A172 (cell line): ENCODE measurements around the gene PPP1R15B. TPM values are rescaled to one million over a fixed set of nuclear protein-coding genes. Genes with fewer than 3 reads are reported as not detected.

Experiments
- DNase-seq: peaks from one replicate; pipeline ENCODE4 v3.0.0-alpha.2; 2015; ENCODE audit warnings: low spot score
- total RNA-seq: library from RNA; depleted of rRNA; stranded (reverse); fragments of >200 nt; shearing (Covaris generic); gene quantifications from 2 replicates; pipeline ENCODE4 v1.2.3, GENCODE V29; 2014

Gene PPP1R15B
- total RNA-seq, 1 experiment from 2014 or later, result 34.5 TPM

- no peak for DNase-seq
Measured at GRCh38 chr1:204420039-204421004, 8.7 kb upstream of the PPP1R15B start.

DNA sequence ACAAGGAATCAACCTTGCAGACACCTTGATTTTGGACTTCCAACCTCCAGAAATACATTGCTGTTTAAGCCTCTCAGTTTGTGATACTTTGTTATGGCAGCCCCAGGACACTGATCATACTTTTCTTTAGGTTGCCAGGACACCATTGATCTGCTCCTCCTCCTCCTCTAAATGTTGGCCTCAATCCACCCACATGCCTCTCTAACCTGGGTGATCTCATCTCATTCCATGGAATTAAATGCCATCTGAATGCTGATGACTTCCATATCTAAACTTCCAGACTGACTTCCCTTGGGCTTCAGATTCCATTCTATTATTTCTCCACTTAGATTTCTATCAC, 7.4 kb upstream of the PPP1R15B start:
- peak; percentile 63 for DNase-seq

- DNase-seq, result peak; percentile 30
Measured at GRCh38 chr1:204418174-204419063, 6.8 kb upstream of the PPP1R15B start.

GRCh38 chr1:204417074-204417997, 5.7 kb upstream of the PPP1R15B start:
- DNase-seq, result peak; percentile 95

GRCh38 chr1:204416589-204417073, 5.0 kb upstream of the PPP1R15B start:
- no peak for DNase-seq

GRCh38 chr1:204415351-204415750, 3.7 kb upstream of the PPP1R15B start:
- no peak for DNase-seq

- no peak for DNase-seq
Measured at GRCh38 chr1:204414016-204414415, 2.4 kb upstream of the PPP1R15B start.

- DNase-seq, result no peak
Measured at GRCh38 chr1:204413170-204413535, 1.5 kb upstream of the PPP1R15B start.

- peak; percentile 47 for DNase-seq
Measured at GRCh38 chr1:204410688-204411450, 748 bp downstream of the PPP1R15B start.

GRCh38 chr1:204409836-204410687, 1.6 kb downstream of the PPP1R15B start:
- no peak for DNase-seq

DNA sequence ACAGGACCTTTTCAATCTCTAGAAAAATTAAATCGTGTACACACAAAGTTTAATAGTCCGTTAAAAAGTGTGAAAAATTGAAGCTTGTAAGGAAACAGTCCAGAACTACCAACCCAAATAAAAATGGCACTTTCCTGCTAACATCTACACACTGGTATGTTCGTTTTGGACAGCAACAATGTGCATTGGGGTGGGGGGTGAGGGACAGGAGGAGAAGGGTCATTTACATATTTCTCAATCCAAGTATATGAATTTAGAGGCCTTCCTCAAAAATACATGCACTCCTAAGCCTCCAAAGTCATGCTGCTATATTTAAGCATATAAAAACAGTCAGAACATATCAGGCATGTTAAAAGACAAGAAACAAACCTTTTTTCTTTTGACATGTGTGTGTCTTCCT, 2.5 kb downstream of the PPP1R15B start:
- DNase-seq, result no peak

DNA sequence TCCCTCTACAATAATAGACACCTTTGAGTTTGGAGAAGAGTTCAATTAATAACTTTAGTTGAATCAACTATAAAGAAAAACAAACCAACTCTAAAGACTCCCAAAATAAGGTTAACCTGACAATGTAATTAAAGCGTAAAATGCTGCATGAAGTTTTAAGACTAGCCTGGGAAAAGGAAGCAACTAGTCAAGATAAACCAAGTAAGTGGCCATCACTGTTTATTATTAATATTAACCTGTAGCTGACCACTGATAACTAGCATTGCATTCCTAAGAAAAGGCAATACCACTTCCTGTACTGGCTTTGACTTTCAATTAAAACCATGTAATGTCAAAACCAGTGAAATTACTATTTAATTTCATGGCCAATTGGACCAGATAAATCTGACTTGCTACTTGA, 3.0 kb downstream of the PPP1R15B start:
- no peak for DNase-seq

GRCh38 chr1:204408074-204408507, 3.5 kb downstream of the PPP1R15B start:
- DNase-seq, result peak; percentile 66

DNA sequence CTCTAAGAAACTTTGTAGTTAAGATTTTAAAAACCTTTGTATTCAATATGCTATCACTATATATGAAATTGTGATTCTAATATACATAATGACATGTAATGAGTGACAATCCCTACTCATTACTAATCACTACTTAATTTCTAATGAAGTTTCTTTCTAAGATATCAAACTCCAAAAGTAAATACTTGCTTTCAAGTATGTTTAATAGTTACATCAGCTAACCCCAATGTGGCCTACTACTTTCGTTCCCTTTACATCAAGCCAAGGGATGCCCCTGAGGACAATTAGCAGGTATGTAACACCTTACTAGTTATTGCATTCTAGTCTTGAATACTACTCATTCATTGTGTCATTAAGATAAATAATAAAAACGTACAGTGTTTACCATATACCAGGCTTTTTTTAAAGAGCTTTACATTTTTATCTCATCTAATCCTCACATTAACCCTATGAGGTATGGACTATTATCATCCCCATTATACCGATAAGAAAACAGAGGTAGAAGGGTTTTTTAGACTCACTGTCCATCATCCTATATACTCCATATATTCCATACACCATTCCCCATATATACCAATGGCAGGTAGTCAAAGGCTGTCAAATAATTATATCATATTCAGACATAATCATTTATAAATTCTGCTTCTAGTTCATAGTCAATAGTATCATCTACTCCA, 4.2 kb downstream of the PPP1R15B start:
- DNase-seq, result no peak

DNA sequence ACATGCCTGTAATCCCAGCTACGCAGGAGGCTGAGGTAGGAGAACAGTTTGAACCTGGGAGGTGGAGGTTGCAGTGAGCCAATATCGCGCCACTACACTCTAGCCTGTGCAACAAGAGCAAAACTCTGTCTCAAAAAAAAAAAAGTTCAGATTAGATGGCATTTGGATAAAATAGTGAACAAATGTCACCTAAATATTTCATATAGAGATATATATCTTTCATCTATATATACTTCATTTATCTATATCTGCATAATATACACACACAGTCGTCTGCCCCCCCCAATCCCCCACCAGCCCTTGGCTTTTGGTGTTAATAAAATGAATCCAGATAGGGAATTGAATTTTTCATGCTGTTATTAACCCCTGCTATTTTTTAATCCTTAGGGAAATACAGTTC, 5.0 kb downstream of the PPP1R15B start:
- DNase-seq, result no peak

DNA sequence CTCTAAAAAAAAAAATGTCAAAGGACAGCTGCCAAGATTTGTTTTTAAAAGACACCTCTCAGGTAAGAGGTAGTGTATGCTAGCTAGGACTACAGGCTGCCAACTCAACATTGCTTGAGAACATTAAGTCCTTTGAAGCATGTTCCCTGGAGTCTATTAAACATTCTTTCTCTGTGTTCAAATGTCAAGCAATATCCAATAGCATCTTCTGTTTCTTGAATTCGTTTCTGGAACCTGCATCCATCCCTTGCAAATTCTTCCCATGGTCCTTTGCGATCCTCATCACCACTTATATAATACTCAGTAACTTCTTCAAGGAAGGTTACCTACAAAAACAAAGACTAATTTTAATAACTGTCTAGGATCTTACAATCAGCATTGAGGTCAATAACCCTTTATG, 5.6 kb downstream of the PPP1R15B start:
- DNase-seq, result no peak

DNA sequence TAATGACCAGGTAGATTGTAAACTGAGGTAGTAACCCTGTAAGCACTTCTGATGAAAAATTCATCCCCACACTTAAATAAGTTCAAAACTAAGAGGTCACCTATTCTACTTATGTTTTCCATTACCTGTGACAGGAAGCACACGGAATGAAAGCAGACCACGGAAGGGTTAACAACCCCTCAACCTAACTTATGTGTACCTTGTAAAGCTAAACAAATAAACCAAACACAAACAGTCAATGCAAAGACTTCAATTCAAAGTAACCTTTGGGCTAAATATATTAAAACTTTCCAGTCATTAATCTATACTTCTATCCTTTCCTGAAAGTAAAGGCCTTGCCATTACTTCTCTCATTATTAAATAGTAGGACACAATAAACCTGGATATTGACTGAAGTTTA, 7.0 kb downstream of the PPP1R15B start:
- DNase-seq, result no peak

GRCh38 chr1:204402391-204402790, 9.2 kb downstream of the PPP1R15B start:
- no peak for DNase-seq

DNA sequence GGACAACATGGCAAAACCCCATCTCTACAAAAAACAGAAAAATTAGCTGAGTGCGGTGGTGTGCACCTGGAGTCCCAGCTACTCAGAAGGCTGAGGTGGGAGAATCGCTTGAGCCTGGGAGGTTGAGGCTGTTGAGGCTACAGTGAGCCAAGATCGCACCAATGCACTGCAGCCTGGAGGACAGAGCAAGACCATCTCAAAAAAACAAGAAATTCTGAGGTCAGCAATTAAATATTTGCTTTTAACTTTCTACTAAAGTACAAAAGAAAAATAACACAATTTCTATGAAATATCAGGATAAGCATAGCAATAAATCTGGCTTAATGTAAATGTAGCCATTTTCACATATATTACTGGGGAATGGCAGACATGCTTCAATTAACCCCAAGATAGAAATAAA, 9.9 kb downstream of the PPP1R15B start:
- no peak for DNase-seq
